B cell (primary cell): ENCODE data around the gene KIRREL3.

Experiments used
- CTCF ChIP-seq: fragments of 200-600 bp; IDR thresholded peaks from one replicate; pipeline ENCODE4 v1.8.0; 2022; ENCODE audit warnings: antibody characterized with exemption, mild to moderate bottlenecking
- EZH2 ChIP-seq: IDR thresholded peaks from 2 replicates; pipeline ENCODE4 v1.6.1; 2012; ENCODE audit warnings: borderline replicate concordance, low read depth, mild to moderate bottlenecking, moderate library complexity, low read length; ENCODE audit not compliant: insufficient read depth, poor library complexity, severe bottlenecking

- TF ChIP-seq CTCF (no peak), EZH2 (no peak)
Measured at GRCh38 chr11:126855536-126855935, 145.0 kb downstream of the KIRREL3 start.
